K562 (cell line): ENCODE measurements around the gene PCNX2.

Experiments used
- CTCF ChIP-seq, 3 experiments: IDR thresholded peaks in 2 of 3; conservative IDR thresholded peaks in 1 of 3; 2 replicates each; pipeline ENCODE4 v1.5.1; 2011 to 2012; ENCODE audit warnings: low read length in 3 of 3, mild to moderate bottlenecking in 3 of 3, control low read depth in 2 of 3, improper control_type of control experiment in 1 of 3, inconsistent platforms in 1 of 3, low read depth in 1 of 3, mixed read lengths in 1 of 3, moderate library complexity in 1 of 3; ENCODE audit not compliant: insufficient read depth in 2 of 3
- ELF4 ChIP-seq: fragments of 450-650 bp; formaldehyde crosslinking; IDR thresholded peaks from 2 replicates; pipeline ENCODE4 v1.4.0; 2022; ENCODE audit warnings: missing genetic modification characterization
- EP300 ChIP-seq: IDR thresholded peaks from 2 replicates; pipeline ENCODE4 v1.6.1; 2012; ENCODE audit warnings: low read length, improper control_type of control experiment
- FOXA1 ChIP-seq: fragments of 450-650 bp; IDR thresholded peaks from 2 replicates; pipeline ENCODE4 v1.6.1; 2016; ENCODE audit warnings: mild to moderate bottlenecking, borderline replicate concordance
- FOXK2 ChIP-seq, 2 experiments: fragments of 450-650 bp; IDR thresholded peaks in 1 of 2; conservative IDR thresholded peaks in 1 of 2; 2 replicates each; pipeline ENCODE4 v1.6.1; 2016; ENCODE audit warnings: low read depth in 2 of 2, mild to moderate bottlenecking in 1 of 2
- IFI16 ChIP-seq: fragments of 250-450 bp; sonication (Bioruptor Pico); IDR thresholded peaks from 2 replicates; pipeline ENCODE4 v2.1.2; 2022; ENCODE audit warnings: mild to moderate bottlenecking, inconsistent platforms
- NCOA1 ChIP-seq: fragments of 450-650 bp; IDR thresholded peaks from 2 replicates; pipeline ENCODE4 v1.6.1; 2016; ENCODE audit warnings: low read depth
- REST ChIP-seq, 2 experiments: fragments of 450-650 bp; formaldehyde crosslinking in 1 of 2; IDR thresholded peaks; 2 replicates each; pipeline versions ENCODE4 v1.4.0 to v1.6.1; 2014 to 2020; ENCODE audit warnings: mild to moderate bottlenecking in 2 of 2, borderline replicate concordance in 1 of 2, low read depth in 1 of 2
- TEAD4 ChIP-seq, 2 experiments: sonication (generic) in 1 of 2; formaldehyde crosslinking in 1 of 2; IDR thresholded peaks; 2 replicates each; pipeline versions ENCODE4 v1.6.1 to v1.8.0; 2012 to 2022; ENCODE audit warnings: borderline replicate concordance in 1 of 2, inconsistent platforms in 1 of 2, low read length in 1 of 2, mild to moderate bottlenecking in 1 of 2, missing genetic modification reagents in 1 of 2
- ZNF124 ChIP-seq: sonication (generic); formaldehyde crosslinking; IDR thresholded peaks from 2 replicates; pipeline ENCODE4 v1.8.1; 2022; ENCODE audit warnings: missing genetic modification reagents
- TF ChIP-seq, protein P1 (sequence below): fragments of 450-650 bp; formaldehyde crosslinking; conservative IDR thresholded peaks from 2 replicates; pipeline ENCODE4 v1.4.0; 2022; ENCODE audit warnings: mild to moderate bottlenecking, missing genetic modification characterization
- TF ChIP-seq, protein P2 (sequence below): fragments of 450-650 bp; IDR thresholded peaks from 2 replicates; pipeline ENCODE4 v1.6.1; 2018; ENCODE audit not compliant: partially characterized antibody

DNA sequence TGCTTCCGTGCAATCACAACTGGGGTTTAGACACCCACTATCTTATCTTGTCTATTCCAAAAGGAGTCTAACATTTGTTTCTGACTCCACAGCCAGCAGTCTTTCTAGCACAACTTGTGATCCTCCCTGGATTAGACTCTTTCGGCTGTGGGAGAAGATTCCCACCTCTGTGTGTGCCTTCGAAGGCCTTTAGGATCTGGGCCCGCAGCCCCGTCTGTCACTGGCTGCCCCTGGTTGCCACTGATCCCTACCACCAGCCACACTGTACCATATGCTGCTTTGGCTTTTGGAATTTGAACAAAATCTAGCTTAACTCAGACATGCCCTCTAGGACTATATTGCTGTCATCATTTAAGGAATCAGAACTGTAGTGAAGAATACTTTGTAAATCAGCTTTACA lies 327.1 kb downstream of the PCNX2 start:
- TF ChIP-seq, protein P1, sequence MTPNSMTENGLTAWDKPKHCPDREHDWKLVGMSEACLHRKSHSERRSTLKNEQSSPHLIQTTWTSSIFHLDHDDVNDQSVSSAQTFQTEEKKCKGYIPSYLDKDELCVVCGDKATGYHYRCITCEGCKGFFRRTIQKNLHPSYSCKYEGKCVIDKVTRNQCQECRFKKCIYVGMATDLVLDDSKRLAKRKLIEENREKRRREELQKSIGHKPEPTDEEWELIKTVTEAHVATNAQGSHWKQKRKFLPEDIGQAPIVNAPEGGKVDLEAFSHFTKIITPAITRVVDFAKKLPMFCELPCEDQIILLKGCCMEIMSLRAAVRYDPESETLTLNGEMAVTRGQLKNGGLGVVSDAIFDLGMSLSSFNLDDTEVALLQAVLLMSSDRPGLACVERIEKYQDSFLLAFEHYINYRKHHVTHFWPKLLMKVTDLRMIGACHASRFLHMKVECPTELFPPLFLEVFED (CRISPR knock-in tag) = no peak
- TF ChIP-seq CTCF (IDR thresholded peaks at IDR 0.05 in 2 of 3, conservative IDR thresholded peaks at IDR 0.05 in 1 of 3; ENCODE audit: insufficient read depth in 2 of 3, low read depth in 1 of 3, low read length in 3 of 3) (no peak), FOXK2 (conservative IDR thresholded peaks at IDR 0.05 in 1 of 2, IDR thresholded peaks at IDR 0.05 in 1 of 2; ENCODE audit: low read depth in 2 of 2) (no peak), ELF4 (CRISPR knock-in tag) (no peak), IFI16 (no peak), FOXA1 (no peak), EP300 (no peak), TEAD4 (IDR thresholded peaks at IDR 0.05; ENCODE audit: low read length) (no peak), TEAD4 (CRISPR knock-in tag; IDR thresholded peaks at IDR 0.05; ENCODE audit: borderline replicate concordance) (no peak), REST (IDR thresholded peaks at IDR 0.05; ENCODE audit: borderline replicate concordance) (no peak), REST (CRISPR knock-in tag; IDR thresholded peaks at IDR 0.05; ENCODE audit: low read depth) (no peak), NCOA1 (no peak), ZNF124 (CRISPR knock-in tag) (no peak)
- TF ChIP-seq, protein P2, sequence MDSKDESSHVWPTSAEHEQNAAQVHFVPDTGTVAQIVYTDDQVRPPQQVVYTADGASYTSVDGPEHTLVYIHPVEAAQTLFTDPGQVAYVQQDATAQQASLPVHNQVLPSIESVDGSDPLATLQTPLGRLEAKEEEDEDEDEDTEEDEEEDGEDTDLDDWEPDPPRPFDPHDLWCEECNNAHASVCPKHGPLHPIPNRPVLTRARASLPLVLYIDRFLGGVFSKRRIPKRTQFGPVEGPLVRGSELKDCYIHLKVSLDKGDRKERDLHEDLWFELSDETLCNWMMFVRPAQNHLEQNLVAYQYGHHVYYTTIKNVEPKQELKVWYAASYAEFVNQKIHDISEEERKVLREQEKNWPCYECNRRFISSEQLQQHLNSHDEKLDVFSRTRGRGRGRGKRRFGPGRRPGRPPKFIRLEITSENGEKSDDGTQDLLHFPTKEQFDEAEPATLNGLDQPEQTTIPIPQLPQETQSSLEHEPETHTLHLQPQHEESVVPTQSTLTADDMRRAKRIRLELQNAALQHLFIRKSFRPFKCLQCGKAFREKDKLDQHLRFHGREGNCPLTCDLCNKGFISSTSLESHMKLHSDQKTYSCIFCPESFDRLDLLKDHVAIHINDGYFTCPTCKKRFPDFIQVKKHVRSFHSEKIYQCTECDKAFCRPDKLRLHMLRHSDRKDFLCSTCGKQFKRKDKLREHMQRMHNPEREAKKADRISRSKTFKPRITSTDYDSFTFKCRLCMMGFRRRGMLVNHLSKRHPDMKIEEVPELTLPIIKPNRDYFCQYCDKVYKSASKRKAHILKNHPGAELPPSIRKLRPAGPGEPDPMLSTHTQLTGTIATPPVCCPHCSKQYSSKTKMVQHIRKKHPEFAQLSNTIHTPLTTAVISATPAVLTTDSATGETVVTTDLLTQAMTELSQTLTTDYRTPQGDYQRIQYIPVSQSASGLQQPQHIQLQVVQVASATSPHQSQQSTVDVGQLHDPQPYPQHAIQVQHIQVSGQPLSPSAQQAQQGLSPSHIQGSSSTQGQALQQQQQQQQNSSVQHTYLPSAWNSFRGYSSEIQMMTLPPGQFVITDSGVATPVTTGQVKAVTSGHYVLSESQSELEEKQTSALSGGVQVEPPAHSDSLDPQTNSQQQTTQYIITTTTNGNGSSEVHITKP = no peak
